Kidney epithelial cell (primary cell): ENCODE measurements around the gene CDK8. TPM values are rescaled to one million over a fixed set of nuclear protein-coding genes. Genes with fewer than 3 reads are reported as not detected.

Source experiments
- DNase-seq: peaks from one replicate; pipeline ENCODE4 v3.0.0-alpha.2; 2010; ENCODE audit warnings: low read depth
- H3K27me3 ChIP-seq: 2 replicates; pipeline ENCODE4 v1.6.0; 2011; ENCODE audit warnings: low read length; ENCODE audit not compliant: control insufficient read depth, insufficient read depth
- H3K36me3 ChIP-seq: 2 replicates; pipeline ENCODE4 v1.5.1; 2011; ENCODE audit warnings: low read length; ENCODE audit not compliant: control insufficient read depth, insufficient read depth
- H3K4me3 ChIP-seq: 2 replicates; pipeline ENCODE4 v1.5.1; 2011; ENCODE audit warnings: low read depth, mild to moderate bottlenecking, control low read depth, low read length
- CTCF ChIP-seq: IDR thresholded peaks from 2 replicates; pipeline ENCODE4 v1.5.1; 2011; ENCODE audit warnings: mild to moderate bottlenecking, moderate library complexity, low read length, control low read depth, inconsistent platforms; ENCODE audit not compliant: insufficient read depth, poor library complexity, severe bottlenecking
- total RNA-seq: library from RNA; depleted of rRNA; stranded (reverse); fragments of >200 nt; gene quantifications from 2 replicates; pipeline ENCODE4 v1.2.3, GENCODE V29; 2015

Gene CDK8
- total RNA-seq, 1 donor from 2014 or later: 23.2 TPM

- no peak overlapping the region for H3K4me3 ChIP-seq
- TF ChIP-seq CTCF: no peak
- no peaks in the 10 kb centered on the region for H3K27me3 ChIP-seq
- no peaks in the 10 kb centered on the region for H3K36me3 ChIP-seq
- no peak for DNase-seq
Measured at GRCh38 chr13:26335158-26335557, 81.2 kb downstream of the CDK8 start.

- no peaks in the 10 kb centered on the region for H3K27me3 ChIP-seq
Measured at GRCh38 chr13:26340807-26341206, 86.9 kb downstream of the CDK8 start.

GRCh38 chr13:26342898-26343297 is 89.0 kb downstream of the CDK8 start:
- no peak for DNase-seq
- Histone ChIP-seq H3K27me3 (no peaks in the 10 kb centered on the region), H3K4me3 (no peak overlapping the region), H3K36me3 (no peaks in the 10 kb centered on the region)
- no peak for TF ChIP-seq CTCF

More at GRCh38 chr13:26340807-26341206, 86.9 kb downstream of the CDK8 start:
- no peak for DNase-seq
- TF ChIP-seq CTCF: no peak
- H3K36me3 ChIP-seq: no peaks in the 10 kb centered on the region
- no peak overlapping the region for H3K4me3 ChIP-seq

GRCh38 chr13:26343816-26344215 is 89.9 kb downstream of the CDK8 start:
- no peak for DNase-seq
- no peaks in the 10 kb centered on the region for H3K36me3 ChIP-seq
- TF ChIP-seq CTCF: no peak
- H3K27me3 ChIP-seq: no peaks in the 10 kb centered on the region
- no peak overlapping the region for H3K4me3 ChIP-seq

GRCh38 chr13:26344980-26345379 is 91.1 kb downstream of the CDK8 start:
- DNase-seq: no peak

More at GRCh38 chr13:26344980-26345379, 91.1 kb downstream of the CDK8 start:
- no peak for TF ChIP-seq CTCF
- Histone ChIP-seq H3K4me3 (no peak overlapping the region), H3K36me3 (no peaks in the 10 kb centered on the region), H3K27me3 (no peaks in the 10 kb centered on the region)
